ENCODE measurements around the gene DNMT3B. TPM values are rescaled to one million over a fixed set of nuclear protein-coding genes. Genes with fewer than 3 reads are reported as not detected.

DNMT3B gene
- total RNA-seq, 2 donors from 2014 or later = 6.3 to 6.5 TPM

GRCh38 chr20:32743237-32744112, 18.7 kb upstream of the DNMT3B start, which contains the start of gene COMMD7:
Gene COMMD7, minus strand, starts transcription at chr20:32743467. Its CDS starts 76 bp downstream, at chr20:32743391.
- intact Hi-C loops (cut with DNase I) = no loop called here
- DNase-seq (peak; percentile 64 to 73 (median 68)), ATAC-seq (peak; percentile 86)
- 1% methylated on average over 47 of the region's 64 CpGs; no CpG with 5 or more reads in 1 of the 2 donors for WGBS, 2 donors
- H3K27ac ChIP-seq = peak within 1 kb of the TSS; percentile 29 to 89 (median 83)
- peak in 1 of 7 experiments; percentile 2 for TF ChIP-seq CTCF (IDR thresholded peaks at IDR 0.05)
- peak; percentile 21 to 34 (median 33) for TF ChIP-seq POLR2A (IDR thresholded peaks at IDR 0.05)
- H3K4me1 ChIP-seq = peaks cover 16% of the 10 kb centered on the region
- peak within 1 kb of the TSS; percentile 10 to 61 for H3K4me3 ChIP-seq
- H3K36me3 ChIP-seq (replicated peaks in 1 of 2; ENCODE audit: insufficient read depth in 1 of 2, low read depth in 2 of 2) = no peaks in the 10 kb centered on the region
- H3K27me3 ChIP-seq = no peaks in the 10 kb centered on the region
- no peaks in the 10 kb centered on the region for H3K9me3 ChIP-seq

- 84 to 93% methylated on average over 11 of the region's 11 CpGs for WGBS, 2 donors
- H3K27me3 ChIP-seq = no peaks in the 10 kb centered on the region
- H3K4me3 ChIP-seq = no peak overlapping the region
- no peak for ATAC-seq
- no peaks in the 10 kb centered on the region for H3K4me1 ChIP-seq
- intact Hi-C loops (cut with DNase I) = no loop called here
- no peaks in the 10 kb centered on the region for H3K36me3 ChIP-seq (replicated peaks in 1 of 2; ENCODE audit: insufficient read depth in 1 of 2, low read depth in 2 of 2)
- H3K9me3 ChIP-seq = no peaks in the 10 kb centered on the region
- no peak for TF ChIP-seq CTCF (IDR thresholded peaks at IDR 0.05)
- TF ChIP-seq POLR2A (IDR thresholded peaks at IDR 0.05) = no peak
- H3K27ac ChIP-seq = no peak overlapping the region
- DNase-seq = no peak
These were observed 12.1 kb upstream of the DNMT3B start for GRCh38 chr20:32749914-32750637.

GRCh38 chr20:32751293-32751692, 10.9 kb upstream of the DNMT3B start:
- no peaks in the 10 kb centered on the region for H3K27me3 ChIP-seq
- H3K27ac ChIP-seq = no peak overlapping the region
- intact Hi-C loops (cut with DNase I) = no loop called here
- H3K36me3 ChIP-seq (replicated peaks in 1 of 2; ENCODE audit: insufficient read depth in 1 of 2, low read depth in 2 of 2) = no peaks in the 10 kb centered on the region
- TF ChIP-seq CTCF (IDR thresholded peaks at IDR 0.05) = no peak
- TF ChIP-seq POLR2A (IDR thresholded peaks at IDR 0.05) = no peak
- ATAC-seq = no peak
- DNase-seq = no peak
- no peak overlapping the region for H3K4me3 ChIP-seq
- H3K9me3 ChIP-seq = no peaks in the 10 kb centered on the region
- H3K4me1 ChIP-seq = no peaks in the 10 kb centered on the region

- ATAC-seq (no peak), DNase-seq (no peak)
- no peak overlapping the region for H3K4me3 ChIP-seq
- TF ChIP-seq POLR2A (IDR thresholded peaks at IDR 0.05) (no peak), CTCF (IDR thresholded peaks at IDR 0.05) (no peak)
- WGBS, 2 donors = 87 to 95% methylated on average over 6 of the region's 6 CpGs
- no peaks in the 10 kb centered on the region for H3K36me3 ChIP-seq (replicated peaks in 1 of 2; ENCODE audit: insufficient read depth in 1 of 2, low read depth in 2 of 2)
- intact Hi-C loops (cut with DNase I) = no loop called here
- H3K27me3 ChIP-seq = no peaks in the 10 kb centered on the region
- no peaks in the 10 kb centered on the region for H3K4me1 ChIP-seq
- H3K27ac ChIP-seq = no peak overlapping the region
- no peaks in the 10 kb centered on the region for H3K9me3 ChIP-seq
These were observed 10.3 kb upstream of the DNMT3B start for GRCh38 chr20:32751702-32752457.

All from body of pancreas (tissue), 4 donors.